Effector memory CD4-positive, alpha-beta T cell (primary cell): ENCODE results near the gene OR2M3.

Experiments used
- DNase-seq, 3 donors: peaks; one replicate each; pipeline ENCODE4 v3.0.0-alpha.2; 2020
- H3K27ac ChIP-seq: 2 replicates; pipeline ENCODE4 v1.7.0; 2013; ENCODE audit warnings: mild to moderate bottlenecking, low read length, moderate library complexity; ENCODE audit not compliant: insufficient read depth, poor library complexity, severe bottlenecking
- H3K27me3 ChIP-seq: replicated peaks from 2 replicates; pipeline ENCODE4 v1.7.0; 2013; ENCODE audit warnings: mild to moderate bottlenecking, low read length; ENCODE audit not compliant: insufficient read depth, control insufficient read depth, poor library complexity, severe bottlenecking
- H3K36me3 ChIP-seq: 2 replicates; pipeline ENCODE4 v1.7.0; 2013; ENCODE audit warnings: mild to moderate bottlenecking, low read length, moderate library complexity; ENCODE audit not compliant: control insufficient read depth, insufficient read depth
- H3K4me1 ChIP-seq: 2 replicates; pipeline ENCODE4 v1.7.0; 2013; ENCODE audit warnings: low read length, mild to moderate bottlenecking; ENCODE audit not compliant: control insufficient read depth, insufficient read depth, poor library complexity, severe bottlenecking
- H3K4me3 ChIP-seq: 2 replicates; pipeline ENCODE4 v1.7.0; 2013; ENCODE audit warnings: low read length, low read depth, mild to moderate bottlenecking; ENCODE audit not compliant: insufficient read depth, poor library complexity, severe bottlenecking
- H3K9me3 ChIP-seq: 2 replicates; pipeline ENCODE4 v1.7.0; 2013; ENCODE audit warnings: mild to moderate bottlenecking, low read length, moderate library complexity; ENCODE audit not compliant: control insufficient read depth
- total RNA-seq, 3 donors: gene quantifications; one replicate each; lab custom pipeline; 2026; lab: John Stamatoyannopoulos, UW

OR2M3 gene
- 0 reads per million in 3 donors for total RNA-seq

GRCh38 chr1:248196965-248197364 is at the start of gene OR2M3:
TSS of gene OR2M3 (plus strand) at chr1:248197265. CDS start at chr1:248203068, 5,803 bp downstream.
- Histone ChIP-seq H3K4me1 (no peaks in the 10 kb centered on the region), H3K9me3 (no peaks in the 10 kb centered on the region), H3K27me3 (no peaks in the 10 kb centered on the region), H3K27ac (no peak within 1 kb of the TSS), H3K36me3 (no peaks in the 10 kb centered on the region), H3K4me3 (no peak within 1 kb of the TSS)
- DNase-seq: no peak

DNA sequence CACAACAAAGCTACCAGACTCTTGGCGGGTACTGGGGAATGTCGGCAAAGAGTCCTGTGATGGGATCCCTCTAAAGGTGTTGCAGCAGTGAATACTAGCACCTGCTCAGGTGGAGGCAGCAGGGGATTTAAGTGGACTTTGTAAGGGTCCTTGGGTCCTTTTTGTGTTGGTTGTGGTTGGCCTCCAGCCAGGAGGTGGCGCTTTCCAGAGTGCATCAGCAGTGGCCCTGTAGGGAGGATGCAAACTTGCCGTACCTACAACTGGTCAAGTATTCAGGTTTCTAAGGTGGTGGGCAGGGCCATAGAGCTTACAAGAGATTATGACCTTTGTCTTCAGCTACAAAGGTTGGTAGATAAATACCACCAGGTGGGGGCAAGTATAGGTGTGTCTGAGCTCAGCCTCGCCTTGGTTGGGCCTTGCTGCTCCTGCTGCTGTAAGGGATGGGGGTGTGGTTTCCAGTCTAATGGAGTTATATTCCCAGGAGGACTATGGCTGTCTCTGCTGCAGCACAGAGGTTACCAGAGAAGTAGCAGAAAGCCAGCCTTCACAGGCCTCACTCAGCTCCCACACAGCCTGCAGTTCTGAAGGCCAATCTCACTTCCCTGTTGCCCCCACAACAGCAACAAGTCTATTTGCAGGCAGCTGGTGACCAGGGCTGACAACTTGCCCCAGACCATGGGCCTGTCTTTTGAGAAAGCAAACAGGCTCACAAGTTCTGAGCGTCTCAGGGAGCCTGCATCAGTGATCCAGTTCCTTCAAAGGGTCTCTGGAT is 44.8 kb upstream of the OR2M3 start:
- Histone ChIP-seq H3K4me1 (no peaks in the 10 kb centered on the region), H3K27me3 (no peaks in the 10 kb centered on the region), H3K36me3 (no peaks in the 10 kb centered on the region), H3K9me3 (no peaks in the 10 kb centered on the region), H3K27ac (no peak overlapping the region), H3K4me3 (no peak overlapping the region)
- no peak for DNase-seq

DNA sequence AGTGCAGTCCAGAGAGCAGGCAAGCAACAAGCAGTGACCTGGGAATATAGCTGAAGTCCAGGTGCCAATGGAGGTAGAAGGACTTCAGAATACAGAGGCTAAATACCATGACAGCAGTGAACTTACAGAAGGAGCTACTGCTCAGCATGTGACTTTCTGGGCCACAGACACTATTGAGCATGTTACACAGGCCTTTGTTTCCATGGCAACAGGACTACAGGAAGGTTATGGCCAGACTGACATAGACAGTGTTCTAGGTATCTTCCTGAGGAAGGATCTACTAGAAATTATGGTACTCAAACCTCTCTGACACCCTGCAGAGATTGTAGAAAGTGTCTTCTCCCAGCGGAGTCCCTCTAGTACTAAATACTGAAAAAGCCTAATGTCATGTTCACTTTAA is 41.1 kb upstream of the OR2M3 start:
- DNase-seq: no peak
- Histone ChIP-seq H3K9me3 (no peaks in the 10 kb centered on the region), H3K4me3 (no peak overlapping the region), H3K27me3 (no peaks in the 10 kb centered on the region), H3K36me3 (no peaks in the 10 kb centered on the region), H3K27ac (no peak overlapping the region), H3K4me1 (no peaks in the 10 kb centered on the region)

DNA sequence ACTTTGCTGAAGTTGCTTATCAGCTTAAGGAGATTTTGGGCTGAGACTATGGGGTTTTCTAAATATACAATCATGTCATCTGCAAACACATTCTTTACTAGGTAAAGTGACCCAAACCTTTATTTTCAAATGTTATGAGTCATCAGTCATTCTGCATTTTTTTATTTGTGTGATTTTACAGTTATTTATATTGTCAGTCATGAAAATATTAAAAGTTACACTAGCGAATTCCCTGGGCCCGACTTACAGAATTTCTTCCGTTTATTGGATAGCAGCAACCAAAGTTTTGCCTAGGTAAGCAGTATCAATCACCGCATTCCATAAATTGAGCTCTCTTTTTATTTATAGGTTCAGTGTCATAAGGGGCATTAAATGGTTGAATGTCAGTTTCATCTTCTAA is 38.3 kb upstream of the OR2M3 start:
- DNase-seq: no peak
- H3K27ac ChIP-seq: no peak overlapping the region
- no peaks in the 10 kb centered on the region for H3K27me3 ChIP-seq
- no peaks in the 10 kb centered on the region for H3K36me3 ChIP-seq
- no peaks in the 10 kb centered on the region for H3K4me1 ChIP-seq
- no peaks in the 10 kb centered on the region for H3K9me3 ChIP-seq
- no peak overlapping the region for H3K4me3 ChIP-seq

DNA sequence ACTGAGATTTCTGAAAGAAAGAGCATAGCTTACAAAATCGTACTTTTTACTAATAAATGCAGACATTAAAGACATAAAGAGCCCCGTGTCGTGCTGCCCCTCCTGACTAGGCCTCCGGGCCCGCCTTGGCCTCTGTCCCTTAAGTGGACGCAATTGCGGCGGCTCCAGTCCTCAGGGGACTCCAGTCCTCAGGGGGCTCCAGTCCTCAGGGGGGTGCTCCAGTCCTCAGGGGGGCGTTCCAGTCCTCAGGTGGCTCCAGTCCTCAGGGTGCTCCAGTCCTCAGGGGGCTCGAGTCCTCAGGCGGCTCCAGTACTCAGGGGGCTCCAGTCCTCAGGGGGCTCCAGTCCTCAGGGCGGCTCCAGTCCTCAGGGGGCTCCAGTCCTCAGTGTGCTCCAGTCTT is 33.0 kb upstream of the OR2M3 start:
- H3K9me3 ChIP-seq: no peaks in the 10 kb centered on the region
- H3K27me3 ChIP-seq: no peaks in the 10 kb centered on the region
- no peaks in the 10 kb centered on the region for H3K4me1 ChIP-seq
- no peak overlapping the region for H3K4me3 ChIP-seq
- DNase-seq: no peak
- no peak overlapping the region for H3K27ac ChIP-seq
- no peaks in the 10 kb centered on the region for H3K36me3 ChIP-seq

GRCh38 chr1:248165186-248165585 is 31.9 kb upstream of the OR2M3 start:
- no peaks in the 10 kb centered on the region for H3K9me3 ChIP-seq
- H3K27ac ChIP-seq: no peak overlapping the region
- H3K36me3 ChIP-seq: no peaks in the 10 kb centered on the region
- no peaks in the 10 kb centered on the region for H3K27me3 ChIP-seq
- H3K4me3 ChIP-seq: no peak overlapping the region
- H3K4me1 ChIP-seq: no peaks in the 10 kb centered on the region
- no peak for DNase-seq

DNA sequence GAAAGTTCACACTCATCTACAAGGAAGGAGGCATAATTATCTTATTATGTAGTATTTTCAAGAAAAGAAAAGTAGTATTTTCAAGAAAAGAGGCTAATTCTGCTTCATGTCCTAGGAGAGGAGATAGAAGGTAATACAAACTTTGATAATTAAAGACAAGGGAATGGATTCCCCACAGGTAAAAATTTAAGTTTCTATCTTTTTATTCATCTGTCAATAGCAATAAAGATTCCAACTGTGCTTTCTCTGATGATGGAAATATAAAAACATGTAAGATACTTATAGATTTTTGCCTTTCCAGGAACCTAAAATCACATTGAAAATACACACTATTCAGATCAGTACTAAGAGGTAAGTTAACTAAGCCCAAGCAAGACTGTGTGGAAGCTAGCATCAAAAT is 22.5 kb upstream of the OR2M3 start, which contains the start of gene OR2M2:
Gene OR2M2, plus strand, starts transcription at position 301 of the 400 bp plus-strand sequence. CDS start 5,165 bp downstream, outside the sequence.
- no peak for DNase-seq
- H3K27me3 ChIP-seq: no peaks in the 10 kb centered on the region
- H3K9me3 ChIP-seq: no peaks in the 10 kb centered on the region
- no peak within 1 kb of the TSS for H3K27ac ChIP-seq
- H3K4me3 ChIP-seq: no peak within 1 kb of the TSS
- H3K4me1 ChIP-seq: no peaks in the 10 kb centered on the region
- no peaks in the 10 kb centered on the region for H3K36me3 ChIP-seq

DNA sequence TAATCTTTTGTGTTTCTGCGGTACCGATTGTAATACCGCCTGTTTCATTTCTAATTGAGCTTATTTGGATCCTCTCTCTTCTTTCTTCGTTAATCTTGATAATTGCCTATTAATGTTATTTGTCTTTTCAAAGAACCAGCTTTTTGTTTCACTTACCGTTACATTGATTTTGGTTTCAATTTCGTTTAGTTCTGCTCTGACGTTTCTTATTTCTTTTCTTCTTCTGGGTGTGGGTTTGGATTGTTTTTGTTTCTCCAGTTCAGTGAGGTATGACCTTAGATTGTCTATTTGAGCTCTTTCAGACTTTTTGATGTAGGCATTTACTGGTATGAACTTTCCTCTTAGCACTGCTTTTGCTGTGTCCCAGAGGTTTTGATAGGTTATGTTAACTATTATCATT is 13.1 kb upstream of the OR2M3 start:
- no peak overlapping the region for H3K4me3 ChIP-seq
- no peaks in the 10 kb centered on the region for H3K36me3 ChIP-seq
- no peak for DNase-seq

DNA sequence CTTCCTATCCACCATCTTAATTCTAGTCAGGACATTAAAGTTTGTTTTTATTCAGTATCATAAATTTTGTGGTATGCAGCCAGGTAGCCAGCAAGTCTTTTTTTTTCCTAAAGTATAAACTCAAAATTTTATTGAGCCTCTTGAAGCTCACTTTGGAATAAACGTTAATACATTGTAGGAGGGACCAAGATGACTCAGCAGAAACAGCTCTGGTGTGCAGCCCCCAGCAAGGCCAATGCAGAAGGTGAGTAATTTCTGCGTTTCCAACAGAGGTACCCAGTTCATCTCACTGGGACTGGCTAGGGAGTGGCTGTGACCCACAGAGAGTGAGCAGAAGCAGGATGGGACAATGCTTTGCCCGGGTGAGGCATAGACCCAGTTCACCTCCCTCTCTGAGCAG is 9.7 kb upstream of the OR2M3 start:
- no peaks in the 10 kb centered on the region for H3K36me3 ChIP-seq
- no peak overlapping the region for H3K27ac ChIP-seq
- no peaks in the 10 kb centered on the region for H3K27me3 ChIP-seq
- no peaks in the 10 kb centered on the region for H3K9me3 ChIP-seq
- H3K4me3 ChIP-seq: no peak overlapping the region
- H3K4me1 ChIP-seq: no peaks in the 10 kb centered on the region
- no peak for DNase-seq

More for the DNA sequence above, 13.1 kb upstream of the OR2M3 start:
- Histone ChIP-seq H3K9me3 (no peaks in the 10 kb centered on the region), H3K27me3 (no peaks in the 10 kb centered on the region), H3K27ac (no peak overlapping the region), H3K4me1 (no peaks in the 10 kb centered on the region)

- H3K36me3 ChIP-seq: no peaks in the 10 kb centered on the region
- H3K27ac ChIP-seq: no peak overlapping the region
- DNase-seq: no peak
- no peaks in the 10 kb centered on the region for H3K9me3 ChIP-seq
- no peak overlapping the region for H3K4me3 ChIP-seq
- no peaks in the 10 kb centered on the region for H3K27me3 ChIP-seq
- H3K4me1 ChIP-seq: no peaks in the 10 kb centered on the region
These were observed 8.0 kb upstream of the OR2M3 start for GRCh38 chr1:248189026-248189425.
